Stimulated activated CD4-positive, alpha-beta T cell treated with anti-CD3 and anti-CD28 coated beads, Interleukin-2, amount 100 ng/mL, for 4 hours (primary cell): ENCODE data around the gene HERPUD2.

ENCODE experiments used
- DNase-seq: peaks from one replicate; pipeline ENCODE4 v3.0.0-alpha.2; 2020; ENCODE audit warnings: low read depth

HERPUD2 gene, protein sequence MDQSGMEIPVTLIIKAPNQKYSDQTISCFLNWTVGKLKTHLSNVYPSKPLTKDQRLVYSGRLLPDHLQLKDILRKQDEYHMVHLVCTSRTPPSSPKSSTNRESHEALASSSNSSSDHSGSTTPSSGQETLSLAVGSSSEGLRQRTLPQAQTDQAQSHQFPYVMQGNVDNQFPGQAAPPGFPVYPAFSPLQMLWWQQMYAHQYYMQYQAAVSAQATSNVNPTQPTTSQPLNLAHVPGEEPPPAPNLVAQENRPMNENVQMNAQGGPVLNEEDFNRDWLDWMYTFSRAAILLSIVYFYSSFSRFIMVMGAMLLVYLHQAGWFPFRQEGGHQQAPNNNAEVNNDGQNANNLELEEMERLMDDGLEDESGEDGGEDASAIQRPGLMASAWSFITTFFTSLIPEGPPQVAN

DNA sequence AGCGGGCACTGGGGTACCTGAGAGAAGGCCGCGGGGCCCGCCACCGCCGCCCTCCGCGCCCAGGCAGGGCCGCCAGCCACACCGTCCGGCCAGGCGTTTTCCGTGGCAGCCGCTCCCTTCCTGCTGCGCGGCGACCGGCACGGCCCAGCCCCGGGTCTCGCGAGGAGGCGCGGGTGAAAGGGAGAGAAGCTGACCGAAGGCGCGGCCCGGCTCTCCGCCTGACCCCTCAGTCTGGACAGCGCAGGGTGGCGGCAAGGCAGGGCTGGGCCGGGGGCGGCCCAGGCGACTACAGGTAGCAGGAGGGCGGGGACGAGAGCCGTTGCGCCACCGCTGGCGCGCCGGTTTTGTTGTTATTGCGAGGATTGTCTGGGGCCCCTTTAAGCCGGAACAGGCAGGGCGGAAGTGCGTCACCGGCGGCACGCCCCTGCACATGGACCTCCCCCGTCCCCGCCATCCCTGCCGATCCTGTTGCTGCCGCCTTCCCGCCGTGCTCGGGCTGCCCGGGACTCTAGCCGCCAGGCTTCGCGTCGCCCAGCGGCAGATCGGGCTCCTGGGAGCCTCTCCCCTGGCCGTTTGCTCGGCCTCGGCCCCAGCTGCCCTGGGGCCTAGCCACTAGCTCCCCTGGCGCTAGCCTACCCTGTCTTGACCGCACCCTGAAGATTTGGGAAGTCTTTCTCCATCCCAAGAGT lies at the start of gene HERPUD2:
Gene HERPUD2, minus strand, starts transcription at position 352 of the 689 bp plus-strand sequence. CDS start 805 bp downstream, outside the sequence.
- DNase-seq: peak; percentile 87

DNA sequence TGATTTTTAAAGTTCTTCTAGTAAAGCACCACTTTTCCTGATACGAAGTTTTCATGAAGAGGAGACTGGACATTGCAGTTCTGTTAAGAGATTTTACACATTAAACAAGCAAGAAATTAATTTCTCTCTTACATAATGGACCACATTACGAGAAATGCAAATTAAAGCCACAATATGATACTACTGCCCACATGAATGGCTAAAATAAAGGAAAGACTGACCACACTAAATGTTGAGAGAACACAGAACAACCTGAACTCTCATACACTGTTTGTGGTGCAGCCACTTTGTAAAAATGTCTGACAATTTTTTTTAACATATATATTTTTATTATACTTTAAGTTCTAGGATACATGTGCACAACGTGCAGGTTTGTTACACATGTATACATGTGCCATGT lies 44.0 kb upstream of the HERPUD2 start:
- DNase-seq: no peak

DNA sequence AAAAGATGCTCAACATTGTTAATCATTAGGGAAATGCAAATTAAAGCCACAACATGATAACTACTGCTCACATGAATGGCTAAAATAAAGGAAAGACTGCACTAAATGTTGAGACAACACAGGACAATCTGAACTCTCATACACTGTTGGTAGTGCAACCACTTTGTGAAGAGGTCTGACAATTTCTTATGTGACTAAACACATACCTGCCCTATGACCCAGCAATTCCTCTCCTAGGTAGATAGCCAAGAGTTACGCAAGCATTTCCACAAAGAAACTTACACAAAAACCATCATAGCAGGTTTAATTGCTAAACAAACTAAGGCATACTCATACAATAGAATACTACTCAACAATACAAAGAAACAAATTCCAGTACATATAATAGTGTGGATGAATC lies 41.8 kb upstream of the HERPUD2 start:
- DNase-seq: no peak

DNA sequence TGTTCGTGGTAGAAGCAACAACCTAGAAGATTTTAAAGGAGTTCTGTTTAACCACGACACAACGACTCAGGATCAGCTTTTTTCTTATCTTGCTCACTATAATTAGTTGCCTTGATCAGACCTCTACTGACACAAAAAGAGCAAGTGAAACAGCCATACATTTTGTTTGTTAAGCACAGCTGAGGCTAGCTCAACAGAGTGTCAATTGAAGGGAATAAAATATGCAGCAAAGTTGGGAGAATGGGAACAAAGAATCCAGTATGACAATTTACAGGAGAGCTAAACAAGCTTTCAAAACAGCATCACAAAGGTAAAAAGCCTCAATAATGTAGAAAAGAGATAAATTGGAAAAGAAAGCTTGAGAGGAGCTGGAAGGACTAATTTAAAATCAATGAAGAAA lies 40.5 kb upstream of the HERPUD2 start:
- no peak for DNase-seq

DNA sequence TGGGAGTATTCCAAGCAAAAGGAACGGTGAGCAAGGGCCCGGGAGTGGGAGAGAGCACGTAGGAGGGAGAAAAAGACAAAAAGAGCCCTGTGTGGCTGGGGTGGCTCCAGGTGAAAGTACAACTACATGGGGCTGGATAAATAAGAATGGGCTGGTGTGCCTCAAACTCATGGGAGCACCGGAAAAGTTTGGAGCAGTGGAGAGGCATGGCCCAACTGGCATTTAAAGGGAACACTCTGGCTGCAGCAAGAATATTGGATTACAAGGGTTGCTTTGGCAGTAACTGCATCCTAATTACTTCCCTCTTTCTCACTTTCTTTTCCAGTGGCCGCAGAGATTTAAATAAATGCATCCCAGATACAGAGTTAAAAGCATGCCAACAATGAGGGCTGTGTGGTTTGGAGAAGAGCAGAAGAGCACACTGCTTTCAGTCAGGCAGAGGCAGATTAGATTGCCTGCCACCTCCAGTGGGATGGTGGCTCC lies 39.1 kb upstream of the HERPUD2 start:
- no peak for DNase-seq

DNA sequence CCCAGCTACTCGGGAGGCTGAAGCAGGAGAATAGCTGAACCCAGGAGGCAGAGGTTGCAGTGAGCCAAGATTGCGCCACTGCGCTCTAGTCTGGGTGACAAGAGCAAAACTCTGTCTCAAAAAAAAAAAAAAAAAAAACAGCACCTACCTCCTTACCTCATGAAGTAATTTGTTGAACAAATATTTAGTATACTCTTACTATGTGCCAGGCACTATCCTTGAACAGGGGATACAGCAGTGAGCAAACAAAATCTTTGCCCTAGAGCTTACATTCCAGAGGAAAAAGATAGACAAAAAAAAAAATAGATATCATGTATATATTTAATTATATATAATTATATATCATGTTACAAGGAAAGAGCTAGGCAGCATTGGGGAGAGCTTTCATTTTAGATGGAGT lies 36.4 kb upstream of the HERPUD2 start:
- DNase-seq: no peak

DNA sequence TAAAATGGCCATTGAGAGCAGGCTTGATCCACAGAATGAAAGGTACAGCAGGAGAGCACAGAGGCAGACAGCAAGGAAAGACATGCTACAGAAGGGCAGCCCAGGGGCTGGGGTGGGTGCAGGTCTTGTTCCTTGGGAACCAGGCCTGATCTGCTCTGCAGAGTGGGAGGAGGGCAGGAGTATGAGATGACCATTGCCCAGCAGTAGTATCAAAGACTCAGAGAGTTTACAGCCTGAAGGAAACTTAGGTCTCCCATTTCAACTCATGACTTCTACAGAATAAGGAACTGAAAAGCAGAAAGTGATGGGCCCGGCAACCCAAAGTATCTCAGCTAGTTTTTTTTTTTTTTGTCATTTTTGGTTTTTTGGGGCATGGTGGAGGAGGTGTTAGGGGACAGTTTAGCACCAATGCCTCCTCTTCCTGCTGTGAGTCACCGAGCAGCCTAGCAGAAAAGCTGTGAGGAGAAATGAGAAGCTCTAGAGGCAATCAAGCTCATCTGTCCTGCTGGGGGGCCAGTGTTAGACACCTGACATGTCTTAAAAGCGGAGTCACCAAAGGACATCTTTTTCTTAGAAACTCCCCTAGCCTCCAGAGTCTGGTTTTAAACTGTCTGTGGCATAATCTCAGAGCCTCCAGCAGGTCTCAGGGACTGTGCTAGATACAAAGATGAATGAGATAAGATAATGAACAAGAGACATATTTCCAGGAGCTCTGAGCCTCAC lies 34.3 kb upstream of the HERPUD2 start:
- DNase-seq: peak; percentile 2

DNA sequence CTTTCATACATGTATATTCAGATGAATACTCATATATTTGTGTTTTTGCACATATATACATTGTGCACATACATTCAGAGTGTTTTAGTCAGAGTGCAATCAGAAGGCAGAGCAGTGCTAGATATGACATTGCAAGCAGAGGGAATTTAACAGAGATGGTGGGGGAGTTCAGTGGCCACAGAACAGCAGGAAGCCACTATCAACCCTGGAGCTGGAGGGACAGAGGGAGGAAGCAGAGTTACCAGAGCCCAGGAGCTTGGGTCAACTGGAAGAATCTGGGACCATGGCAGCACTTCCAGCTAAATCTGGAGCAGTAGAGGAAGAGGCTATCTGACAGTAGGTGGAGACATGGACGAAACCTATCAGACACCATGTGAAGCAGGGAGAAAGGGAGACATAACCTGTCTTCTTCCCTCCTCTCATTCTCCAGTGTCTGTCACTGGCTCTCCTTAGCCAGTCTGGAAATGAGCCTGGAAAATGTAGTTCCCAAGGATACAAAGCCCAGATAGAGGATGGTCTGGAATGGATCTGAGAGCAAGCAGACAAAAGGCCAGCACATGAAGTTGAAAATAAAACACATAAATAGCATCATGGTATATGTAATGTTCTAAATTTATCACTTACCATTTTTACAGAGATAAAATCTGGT lies 33.6 kb upstream of the HERPUD2 start:
- no peak for DNase-seq

DNA sequence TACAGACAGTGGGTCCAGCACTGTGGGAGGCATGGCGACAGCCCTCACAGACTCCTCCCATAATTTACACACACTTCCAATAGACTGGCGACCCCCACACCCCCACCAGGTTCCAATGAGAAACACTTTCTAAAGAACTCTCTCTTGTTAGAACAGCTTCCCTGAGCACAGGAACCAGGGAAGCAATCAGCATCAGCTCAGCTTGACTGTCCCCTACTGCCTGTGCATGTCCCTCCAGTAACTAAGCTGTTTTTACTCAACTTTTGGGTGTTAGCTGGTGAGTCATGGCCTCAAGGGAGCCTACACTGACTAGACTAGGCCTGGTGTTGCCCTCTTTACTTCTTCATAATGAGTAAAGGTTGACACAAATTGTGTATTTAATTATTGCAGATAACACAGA lies 32.6 kb upstream of the HERPUD2 start:
- DNase-seq: no peak

DNA sequence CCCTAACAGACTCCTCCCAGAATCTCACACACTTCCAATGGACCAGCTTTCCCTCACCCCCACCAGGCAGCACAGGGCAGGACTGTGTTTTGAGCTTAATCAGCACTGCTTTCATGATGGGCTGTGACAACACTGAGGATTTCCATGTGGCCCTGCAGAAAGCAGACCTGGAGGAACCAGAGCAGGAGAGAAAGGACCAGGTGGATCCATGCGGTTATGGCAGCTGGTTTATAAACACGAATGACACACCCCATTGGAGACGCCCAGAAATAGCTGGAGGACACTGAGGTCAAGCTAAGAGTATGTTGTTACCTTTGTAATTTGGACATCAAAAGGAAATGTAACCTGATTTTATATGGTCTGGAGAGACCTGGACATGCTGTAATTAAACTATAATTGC lies 31.7 kb upstream of the HERPUD2 start:
- no peak for DNase-seq

DNA sequence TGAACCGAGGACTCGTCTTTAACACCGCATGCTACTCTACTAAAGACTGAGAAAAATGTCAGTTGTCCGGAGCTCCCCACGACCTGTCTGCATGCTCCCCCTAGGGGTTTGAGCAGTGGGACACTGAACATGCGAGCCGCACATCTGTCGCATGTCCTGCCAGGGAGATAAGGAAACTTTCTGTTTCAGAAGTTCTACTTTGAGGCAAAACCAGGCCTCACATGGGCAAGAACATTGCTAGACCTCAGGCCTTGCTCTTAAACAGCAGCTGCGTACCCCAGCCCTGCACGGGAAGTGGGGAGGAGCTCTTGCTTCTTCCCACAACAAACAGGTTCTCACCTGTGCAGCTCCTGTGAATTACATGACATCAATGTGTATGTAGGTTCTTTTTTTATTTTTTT lies 30.3 kb upstream of the HERPUD2 start:
- DNase-seq: peak; percentile 8

DNA sequence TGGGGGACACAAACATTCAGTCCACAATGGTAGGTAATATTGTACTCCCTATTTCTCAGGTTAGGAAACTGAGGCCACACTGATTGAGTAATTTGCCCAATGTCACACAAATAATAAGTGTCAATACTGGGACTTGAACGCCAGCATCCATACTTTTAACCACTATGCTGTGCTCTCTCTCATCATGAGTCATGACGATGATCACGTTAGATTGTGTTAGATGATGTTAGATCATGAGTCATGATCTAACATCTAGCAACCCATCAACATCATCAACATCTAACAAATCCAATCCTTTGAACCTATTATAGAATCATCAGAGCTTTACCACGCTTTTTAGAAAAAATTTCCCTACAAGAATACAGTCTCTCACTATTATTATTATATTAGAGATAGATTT lies 28.1 kb upstream of the HERPUD2 start:
- DNase-seq: peak; percentile 6

DNA sequence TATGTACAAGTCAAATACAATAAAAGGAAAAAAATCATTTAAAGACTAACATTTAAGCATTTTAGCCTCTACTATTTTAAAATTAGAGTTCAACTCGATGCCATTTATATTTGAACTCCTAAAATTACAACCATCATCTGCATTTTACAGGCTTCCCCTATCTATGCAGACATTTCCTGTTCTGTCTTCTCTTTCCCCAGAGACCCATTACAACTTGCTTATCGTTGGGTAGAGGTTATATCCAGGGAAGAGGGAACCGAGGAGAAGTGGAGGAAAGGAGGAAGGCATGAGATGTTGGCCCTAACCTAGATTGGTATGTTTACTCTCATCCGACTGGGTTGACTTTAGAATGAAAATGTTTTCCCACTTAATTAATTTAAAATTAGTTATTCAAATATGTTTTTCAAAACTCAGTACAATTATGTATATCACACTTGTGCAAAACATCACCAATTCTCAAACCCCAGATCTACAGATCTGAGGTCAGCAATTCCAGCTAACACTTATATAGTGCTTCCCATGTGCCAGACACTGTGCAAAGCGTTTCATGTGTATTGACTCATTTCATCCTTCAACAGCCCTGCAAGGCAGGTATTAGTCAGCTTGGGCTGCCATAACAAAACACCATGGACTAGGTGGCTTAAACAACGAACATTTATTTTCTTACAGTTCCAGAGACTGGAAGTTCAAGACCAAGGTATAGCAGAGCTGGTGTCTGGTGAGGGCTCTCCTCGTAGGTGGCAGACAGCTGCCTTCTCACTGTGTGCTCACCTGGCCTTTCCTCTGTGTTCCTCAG lies 27.3 kb upstream of the HERPUD2 start:
- DNase-seq: no peak

DNA sequence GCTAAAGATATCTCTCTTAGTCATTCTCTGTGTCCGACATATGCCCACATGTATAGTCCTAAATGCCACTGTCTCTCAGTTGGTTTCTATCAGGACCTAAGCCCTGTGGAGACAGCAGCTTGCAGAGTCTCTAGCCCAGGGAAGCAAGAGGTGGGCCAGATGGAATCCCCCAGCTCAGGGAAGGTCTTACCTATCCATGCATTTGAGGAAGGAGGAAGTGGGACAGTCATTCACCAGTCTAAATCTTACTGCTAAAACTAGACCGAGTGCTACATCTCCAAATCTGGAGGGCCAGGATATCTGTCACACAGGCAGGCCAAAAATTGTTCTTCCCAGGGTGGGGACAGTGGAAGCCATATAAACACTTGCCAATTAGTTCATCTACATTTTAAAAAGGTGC lies 26.4 kb upstream of the HERPUD2 start:
- DNase-seq: no peak

DNA sequence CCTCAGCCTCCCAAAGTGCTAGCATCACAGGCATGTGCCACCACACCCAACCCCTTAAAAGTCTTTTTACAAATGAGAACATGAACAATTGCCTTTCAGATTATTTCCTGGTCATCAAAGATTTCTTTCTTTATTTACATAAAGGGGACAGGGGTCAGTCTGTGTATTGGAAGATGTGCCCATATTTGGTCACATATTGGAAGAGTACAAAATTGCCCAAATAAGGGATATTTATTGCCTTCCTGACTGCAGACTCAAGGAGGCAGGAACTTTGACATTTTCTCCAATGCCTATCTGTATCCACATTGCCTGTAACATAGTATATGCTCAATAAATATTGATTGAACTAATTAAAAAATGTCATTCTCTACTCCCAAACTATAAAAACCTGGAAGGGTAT lies 25.9 kb upstream of the HERPUD2 start:
- DNase-seq: no peak

DNA sequence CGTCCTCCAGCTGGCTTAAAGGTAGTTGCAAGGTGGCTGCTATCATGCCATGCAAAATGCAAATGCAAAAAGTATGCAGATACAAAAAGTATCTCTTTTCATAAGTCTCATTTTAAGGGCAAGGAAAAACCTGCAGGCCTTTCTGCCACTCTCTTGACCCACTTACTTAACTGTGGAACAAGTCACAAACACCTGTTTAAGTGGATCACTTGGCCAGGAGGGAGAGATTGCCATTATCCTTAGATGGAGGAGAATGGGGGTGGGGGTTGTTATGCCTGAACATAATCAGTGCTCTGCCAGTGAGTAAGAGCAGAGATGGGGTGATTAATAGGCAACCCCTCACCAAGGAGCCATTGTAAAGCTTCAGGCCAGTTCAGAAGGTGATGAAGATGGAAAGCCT lies 25.1 kb upstream of the HERPUD2 start:
- no peak for DNase-seq

DNA sequence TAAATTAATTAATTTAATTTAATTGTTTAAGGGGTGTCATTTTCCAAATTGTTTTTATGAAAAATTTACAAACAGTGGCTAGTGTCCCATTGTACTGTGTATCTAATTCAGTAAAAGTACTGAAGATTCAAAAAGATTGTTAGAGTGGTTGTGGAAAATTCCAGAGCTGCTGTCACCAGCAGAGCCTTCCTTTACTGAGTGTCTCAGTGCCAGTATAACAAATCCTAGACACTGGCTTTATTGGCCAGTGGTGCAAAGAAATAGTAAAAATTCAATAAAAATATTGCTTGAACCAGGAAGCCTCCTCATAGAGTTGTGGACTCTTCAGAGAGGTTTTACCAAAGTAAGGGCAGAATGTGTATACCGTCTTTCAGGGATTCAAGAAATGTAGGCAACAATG lies 23.1 kb upstream of the HERPUD2 start:
- DNase-seq: no peak

DNA sequence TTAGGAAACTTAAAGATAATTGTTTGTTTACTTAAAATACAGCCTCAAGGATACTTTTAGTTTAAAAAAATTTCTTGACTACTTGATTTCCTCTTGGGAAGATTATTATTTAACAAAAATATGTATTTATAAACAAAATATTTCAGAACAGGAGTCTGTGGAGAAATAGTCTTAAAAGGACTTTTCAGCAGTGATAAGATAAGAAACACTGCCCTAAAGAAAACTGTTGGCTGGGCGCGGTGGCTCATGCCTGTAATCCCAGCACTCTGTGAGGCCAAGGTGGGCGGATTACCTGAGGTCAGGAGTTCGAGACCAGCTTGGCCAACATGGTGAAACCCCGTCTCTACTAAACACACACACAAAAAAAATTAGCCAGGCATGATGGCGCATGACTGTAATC lies 22.6 kb upstream of the HERPUD2 start:
- no peak for DNase-seq

DNA sequence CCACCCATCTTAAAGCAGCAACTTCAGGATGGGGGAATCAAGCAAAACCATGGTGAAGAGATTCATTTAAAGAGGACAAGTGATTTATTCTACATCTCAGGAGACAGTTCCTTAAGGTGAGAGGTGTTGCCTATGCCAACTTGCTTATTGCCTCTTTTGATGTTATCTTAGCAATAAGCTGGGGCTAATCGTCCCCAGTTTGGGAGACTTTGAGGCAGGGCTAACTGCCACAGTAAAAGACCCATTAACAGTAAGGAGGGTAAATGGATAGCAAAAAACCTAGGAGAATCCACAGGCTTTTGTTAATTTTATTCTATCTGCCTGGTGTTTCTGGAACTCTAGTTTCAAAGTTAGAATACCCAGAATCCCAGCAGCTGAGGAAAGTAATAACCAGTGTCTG lies 22.1 kb upstream of the HERPUD2 start:
- no peak for DNase-seq

DNA sequence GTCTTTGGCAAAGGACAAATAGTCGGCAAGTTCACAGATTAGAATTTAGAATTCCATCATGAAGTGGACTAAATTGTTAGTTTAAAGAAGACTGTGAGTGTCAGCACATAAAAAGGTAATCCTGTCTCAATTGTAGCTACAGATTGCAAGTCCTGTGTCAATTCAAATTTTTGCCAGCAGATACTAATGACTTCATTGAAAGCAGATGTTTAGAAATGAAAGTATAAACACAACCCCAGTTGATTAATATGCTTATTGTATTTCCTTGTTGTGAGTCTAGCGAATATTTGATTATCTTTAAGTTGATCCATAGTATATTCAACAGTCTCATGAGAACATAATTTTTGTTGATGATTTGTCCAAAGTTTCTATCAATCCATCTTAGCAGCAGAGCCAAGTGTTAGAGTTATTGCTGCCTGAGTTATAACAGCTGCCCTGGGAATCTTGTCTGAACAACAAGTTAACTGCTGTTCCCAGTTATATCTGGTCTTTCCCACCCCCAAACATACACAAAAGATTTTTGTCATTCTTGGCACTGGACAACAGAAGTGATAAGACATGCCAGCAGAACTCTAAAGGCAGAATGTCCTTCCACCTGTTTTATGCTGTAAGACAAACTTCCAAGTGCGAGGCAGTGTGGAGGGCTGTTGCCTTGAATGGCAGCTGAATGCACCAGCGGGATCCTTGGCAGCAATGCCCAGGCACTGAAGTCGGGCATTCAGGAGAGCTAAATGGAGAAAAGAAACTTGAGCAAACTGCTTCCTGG lies 21.3 kb upstream of the HERPUD2 start:
- no peak for DNase-seq

DNA sequence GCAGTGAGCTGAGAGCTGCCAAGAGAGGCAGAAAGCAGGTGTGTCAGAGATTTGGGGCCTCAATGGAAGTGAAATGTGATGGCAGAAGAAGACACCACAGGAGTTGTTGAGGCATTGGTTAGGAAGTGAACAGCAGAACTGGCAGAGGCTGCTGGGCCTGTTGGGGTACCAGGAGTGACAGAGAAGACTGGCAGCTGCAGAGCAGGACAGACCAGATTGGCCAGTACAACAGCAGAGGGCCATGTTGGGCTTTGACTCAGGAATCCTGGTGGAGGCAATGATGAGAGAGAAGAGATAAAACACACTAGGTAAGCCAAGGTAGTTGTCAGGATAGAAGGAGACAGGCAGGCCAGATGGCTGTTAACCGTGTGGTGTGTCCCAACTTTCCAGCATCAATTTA lies 19.9 kb upstream of the HERPUD2 start:
- DNase-seq: no peak
